SK-N-SH (cell line): ENCODE measurements around the gene CATSPER3. TPM values are rescaled to one million over a fixed set of nuclear protein-coding genes. Genes with fewer than 3 reads are reported as not detected.
A peak's percentile ranks its signal among the peaks of the same experiment; 100 is the strongest.

ENCODE experiments used
- CTCF ChIA-PET: fragments of 300-600, 350-600 bp; formaldehyde crosslinking; extraction: SDS; loops from one replicate; lab custom pipeline; 2021; lab: Yijun Ruan, JAX
- POLR2A ChIA-PET: fragments of 350-600 bp; sonication (Branson Sonifier 250); formaldehyde crosslinking; extraction: SDS; loops from one replicate; lab custom pipeline; 2020; ENCODE audit warnings: antibody characterized with exemption, inconsistent platforms; lab: Yijun Ruan, JAX
- DNase-seq: peaks from one replicate; pipeline ENCODE4 v3.0.0; 2012
- H2AFZ ChIP-seq: fragments of 200-600 bp; sonication (generic); 2 replicates; pipeline ENCODE4 v1.8.1; 2016; ENCODE audit warnings: antibody characterized with exemption, mild to moderate bottlenecking, low read depth
- H3F3A ChIP-seq: fragments of 200-600 bp; sonication (generic); replicated peaks from 2 replicates; pipeline ENCODE3; 2016; ENCODE audit warnings: antibody characterized with exemption, mild to moderate bottlenecking; ENCODE audit not compliant: insufficient read depth
- H3K27ac ChIP-seq, 2 experiments: fragments of 200-500 bp in 1 of 2; fragments of 200-600 bp in 1 of 2; sonication (Bioruptor generic) in 1 of 2; sonication (generic), shearing (Covaris generic) in 1 of 2; 2 replicates each; pipeline versions ENCODE4 v1.5.1 to v1.6.1; 2014 to 2016; ENCODE audit warnings: low read depth in 2 of 2, inconsistent platforms in 1 of 2, low read length in 1 of 2, mild to moderate bottlenecking in 1 of 2, mixed read lengths in 1 of 2
- H3K27me3 ChIP-seq: fragments of 200-600 bp; sonication (generic), shearing (Covaris generic); 2 replicates; pipeline ENCODE4 v1.6.1; 2016; ENCODE audit warnings: mixed run types; ENCODE audit not compliant: insufficient read depth
- H3K36me3 ChIP-seq, 2 experiments: fragments of 200-500 bp in 1 of 2; fragments of 200-600 bp in 1 of 2; sonication (Bioruptor generic) in 1 of 2; sonication (generic) in 1 of 2; replicated peaks in 1 of 2; 2 replicates each; pipeline versions ENCODE3 to v1.5.1; 2014 to 2016; ENCODE audit warnings: low read length in 1 of 2, mild to moderate bottlenecking in 1 of 2; ENCODE audit not compliant: insufficient read depth in 2 of 2, control insufficient read depth in 1 of 2
- H3K4me1 ChIP-seq, 2 experiments: fragments of 200-500 bp in 1 of 2; fragments of 200-600 bp in 1 of 2; sonication (Bioruptor generic) in 1 of 2; sonication (generic), shearing (Covaris generic) in 1 of 2; 2 replicates each; pipeline versions ENCODE4 v1.5.1 to v1.6.1; 2014 to 2016; ENCODE audit warnings: low read depth in 1 of 2, low read length in 1 of 2, mixed run types in 1 of 2; ENCODE audit not compliant: insufficient read depth in 2 of 2, control insufficient read depth in 1 of 2
- H3K4me2 ChIP-seq: fragments of 200-600 bp; sonication (generic), shearing (Covaris generic); 2 replicates; pipeline ENCODE4 v1.6.1; 2017; ENCODE audit warnings: mixed run types
- H3K4me3 ChIP-seq, 2 experiments: fragments of 200-500 bp in 1 of 2; fragments of 200-600 bp in 1 of 2; sonication (Bioruptor generic) in 1 of 2; sonication (generic), shearing (Covaris generic) in 1 of 2; 2 replicates each; pipeline versions ENCODE4 v1.5.1 to v1.8.1; 2014 to 2016; ENCODE audit warnings: low read depth in 2 of 2, inconsistent platforms in 1 of 2, low read length in 1 of 2, mild to moderate bottlenecking in 1 of 2, mixed read lengths in 1 of 2, moderate library complexity in 1 of 2
- H3K79me2 ChIP-seq: fragments of 200-600 bp; sonication (generic); 2 replicates; pipeline ENCODE4 v1.8.1; 2017; ENCODE audit warnings: mild to moderate bottlenecking; ENCODE audit not compliant: insufficient read depth
- H3K9ac ChIP-seq: fragments of 200-600 bp; sonication (generic); 2 replicates; pipeline ENCODE4 v1.6.1; 2017; ENCODE audit warnings: mixed run types
- H3K9me2 ChIP-seq: fragments of 200-600 bp; sonication (generic); 2 replicates; pipeline ENCODE4 v1.6.1; 2017; ENCODE audit warnings: mixed run types
- H3K9me3 ChIP-seq: fragments of 200-600 bp; sonication (generic); 2 replicates; pipeline ENCODE4 v1.6.1; 2017; ENCODE audit warnings: mixed run types, mild to moderate bottlenecking, moderate library complexity
- H4K20me1 ChIP-seq: fragments of 200-600 bp; sonication (generic); 2 replicates; pipeline ENCODE4 v1.6.1; 2017; ENCODE audit warnings: mild to moderate bottlenecking, mixed run types; ENCODE audit not compliant: insufficient read depth
- CHD2 ChIP-seq: fragments of 150-350 bp; IDR thresholded peaks from 2 replicates; pipeline ENCODE4 v1.6.1; 2018; ENCODE audit warnings: low read length; ENCODE audit not compliant: partially characterized antibody
- CTCF ChIP-seq: fragments of 200-600 bp; sonication (generic); IDR thresholded peaks from 2 replicates; pipeline ENCODE4 v1.6.1; 2017; ENCODE audit warnings: antibody characterized with exemption, mild to moderate bottlenecking, moderate library complexity
- EP300 ChIP-seq, 2 experiments: IDR thresholded peaks; 2 replicates each; pipeline versions ENCODE4 v1.4.0 to v1.6.1; 2012; ENCODE audit warnings: borderline replicate concordance in 1 of 2, low read depth in 1 of 2, low read length in 1 of 2
- EZH2phosphoT487 ChIP-seq: fragments of 200-600 bp; sonication (generic); IDR thresholded peaks from 2 replicates; pipeline ENCODE4 v1.6.1; 2017; ENCODE audit warnings: low read depth, mixed run types, mild to moderate bottlenecking, antibody characterized with exemption, moderate library complexity, borderline replicate concordance
- FOSL2 ChIP-seq: IDR thresholded peaks from 2 replicates; pipeline ENCODE4 v1.4.0; 2012; ENCODE audit warnings: low read depth, mild to moderate bottlenecking, moderate library complexity, borderline replicate concordance
- GABPA ChIP-seq: IDR thresholded peaks from 2 replicates; pipeline ENCODE4 v1.4.0; 2012; ENCODE audit warnings: low read depth, mild to moderate bottlenecking
- GATA2 ChIP-seq: sonication (generic); formaldehyde crosslinking; IDR thresholded peaks from 2 replicates; pipeline ENCODE4 v1.5.0; 2020; ENCODE audit warnings: mild to moderate bottlenecking, missing genetic modification reagents
- MAX ChIP-seq: IDR thresholded peaks from 2 replicates; pipeline ENCODE4 v1.4.0; 2012; ENCODE audit warnings: low read depth
- MXI1 ChIP-seq: IDR thresholded peaks from 2 replicates; pipeline ENCODE4 v1.6.1; 2012; ENCODE audit warnings: mild to moderate bottlenecking, low read depth, low read length, improper control_type of control experiment
- PBX3 ChIP-seq: IDR thresholded peaks from 2 replicates; pipeline ENCODE4; 2012
- RAD21 ChIP-seq: IDR thresholded peaks from 2 replicates; pipeline ENCODE4 v1.6.1; 2012; ENCODE audit warnings: mild to moderate bottlenecking, low read length
- RCOR1 ChIP-seq: fragments of 150-350 bp; IDR thresholded peaks from 2 replicates; pipeline ENCODE4 v1.6.1; 2017; ENCODE audit warnings: antibody characterized with exemption, low read length
- RFX5 ChIP-seq: IDR thresholded peaks from 2 replicates; pipeline ENCODE4 v1.6.1; 2012; ENCODE audit warnings: mild to moderate bottlenecking, improper control_type of control experiment, low read length
- SIN3A ChIP-seq: IDR thresholded peaks from 2 replicates; pipeline ENCODE4 v1.6.1; 2012; ENCODE audit warnings: low read depth, mild to moderate bottlenecking, low read length, moderate library complexity, borderline replicate concordance
- TAF1 ChIP-seq: IDR thresholded peaks from 2 replicates; pipeline ENCODE4 v1.6.1; 2012; ENCODE audit warnings: low read depth, mild to moderate bottlenecking, low read length, moderate library complexity, borderline replicate concordance
- TCF12 ChIP-seq: IDR thresholded peaks from 2 replicates; pipeline ENCODE4 v1.4.0; 2012
- TEAD4 ChIP-seq: IDR thresholded peaks from 2 replicates; pipeline ENCODE4 v1.4.0; 2012; ENCODE audit warnings: mild to moderate bottlenecking, borderline replicate concordance; ENCODE audit not compliant: insufficient read depth
- USF1 ChIP-seq: IDR thresholded peaks from 2 replicates; pipeline ENCODE4 v1.4.0; 2012; ENCODE audit warnings: low read depth, borderline replicate concordance
- YY1 ChIP-seq: IDR thresholded peaks from 2 replicates; pipeline ENCODE4 v1.4.0; 2012; ENCODE audit warnings: low read depth, mild to moderate bottlenecking
- ZBTB33 ChIP-seq: IDR thresholded peaks from 2 replicates; pipeline ENCODE4 v1.4.0; 2012; ENCODE audit warnings: low read depth, borderline replicate concordance
- WGBS: methylation state at CpG from one replicate; pipeline ENCODE4 v1.1.6; 2017; ENCODE audit warnings: low lambda C conversion rate; 5-methylcytosine and 5-hydroxymethylcytosine counted together
- polyA plus RNA-seq, 3 experiments: library from polyadenylated mRNA; depleted of rRNA; stranded (reverse); fragments of >200 nt; gene quantifications; 2 replicates each; pipeline ENCODE4 v1.2.3, GENCODE V29; 2012

The CATSPER3 gene
- polyA plus RNA-seq, 1 of the 3 experiments (the other 2 are of a cell fraction), result 0.26 TPM

- no peak for TF ChIP-seq ZBTB33
- no peak for TF ChIP-seq EZH2phosphoT487
- no peak for TF ChIP-seq USF1
- no peak for TF ChIP-seq TEAD4
- no peak for TF ChIP-seq TCF12
- TF ChIP-seq CHD2, result no peak
- TF ChIP-seq SIN3A, result no peak
- no peak for TF ChIP-seq RAD21
These were observed 59.6 kb downstream of the CATSPER3 start (continued) for GRCh38 chr5:135027266-135027696.

GRCh38 chr5:135027697-135028615, 60.2 kb downstream of the CATSPER3 start:
- Histone ChIP-seq H3F3A (no peaks in the 10 kb centered on the region), H3K9me2 (no peaks in the 10 kb centered on the region), H3K9ac (no peak overlapping the region), H3K4me3 (no peak overlapping the region), H3K27me3 (peaks cover 65% of the 10 kb centered on the region), H3K4me1 (peaks cover 0 to 6% of the 10 kb centered on the region in 2 experiments; a peak in 1 of 4 replicates), H3K27ac (no peak overlapping the region), H3K79me2 (no peaks in the 10 kb centered on the region), H2AFZ (no peak overlapping the region), H4K20me1 (no peaks in the 10 kb centered on the region), H3K9me3 (no peaks in the 10 kb centered on the region), H3K4me2 (no peak overlapping the region), H3K36me3 (no peaks in the 10 kb centered on the region)
- CTCF ChIA-PET, result interaction anchor here (0.6 to 0.8 kb wide), 2 partner anchors 82 to 304 kb away, joined by 3 to 4 read pairs; no protein-coding TSS in a partner anchor
- DNase-seq, result peak; percentile 70
- POLR2A ChIA-PET, result no interaction called here
- 54% methylated on average over 37 of the region's 79 CpGs for WGBS
- TF ChIP-seq USF1, result no peak
- no peak for TF ChIP-seq MXI1
- no peak for TF ChIP-seq TEAD4
- no peak for TF ChIP-seq YY1
- no peak for TF ChIP-seq CTCF
- no peak for TF ChIP-seq MAX
- TF ChIP-seq EP300 (IDR thresholded peaks at IDR 0.05; ENCODE audit: borderline replicate concordance in 1 of 2, low read depth in 1 of 2, low read length in 1 of 2), result no peak
- TF ChIP-seq ZBTB33, result no peak
- TF ChIP-seq GABPA, result no peak
- no peak for TF ChIP-seq TCF12
- TF ChIP-seq RCOR1, result no peak
- no peak for TF ChIP-seq GATA2
- no peak for TF ChIP-seq PBX3
- no peak for TF ChIP-seq FOSL2
- no peak for TF ChIP-seq RFX5
- no peak for TF ChIP-seq TAF1
